GM23338 (cell line): ENCODE results near the gene TTC16. TPM values are rescaled to one million over a fixed set of nuclear protein-coding genes. Genes with fewer than 3 reads are reported as not detected.

Experiments used
- ATAC-seq: fragments of 200-7000 bp; cut with Tn5 transposase; 3 replicates; pipeline ENCODE4 v1.9.1; 2020
- DNase-seq: peaks from one replicate; pipeline ENCODE4 v3.0.0-alpha.2; 2015; ENCODE audit warnings: low spot score
- H2AFZ ChIP-seq: fragments of 200-600 bp; sonication (generic); 2 replicates; pipeline ENCODE4 v1.8.0; 2016; ENCODE audit warnings: antibody characterized with exemption, mild to moderate bottlenecking, moderate library complexity
- H3F3A ChIP-seq: fragments of 200-600 bp; sonication (generic); replicated peaks from 2 replicates; pipeline ENCODE4 v1.8.0; 2017; ENCODE audit warnings: antibody characterized with exemption, mixed run types, low read depth
- H3K27ac ChIP-seq: fragments of 200-600 bp; sonication (generic); 2 replicates; pipeline ENCODE4 v1.6.1; 2016; ENCODE audit warnings: low read depth
- H3K27me3 ChIP-seq: fragments of 200-600 bp; sonication (generic); 2 replicates; pipeline ENCODE4 v1.8.0; 2016; ENCODE audit warnings: mild to moderate bottlenecking, mixed run types, moderate library complexity; ENCODE audit not compliant: insufficient read depth
- H3K36me3 ChIP-seq: fragments of 200-600 bp; sonication (generic); 2 replicates; pipeline ENCODE4 v1.8.0; 2016; ENCODE audit warnings: mild to moderate bottlenecking; ENCODE audit not compliant: insufficient read depth
- H3K4me1 ChIP-seq: fragments of 200-600 bp; sonication (generic); 2 replicates; pipeline ENCODE4 v1.8.0; 2016; ENCODE audit warnings: mild to moderate bottlenecking, moderate library complexity; ENCODE audit not compliant: insufficient read depth
- H3K4me2 ChIP-seq: fragments of 200-600 bp; sonication (generic); 2 replicates; pipeline ENCODE4 v1.7.1; 2017; ENCODE audit warnings: mixed run types
- H3K4me3 ChIP-seq: fragments of 200-600 bp; sonication (generic); 2 replicates; pipeline ENCODE4 v1.6.1; 2016; ENCODE audit warnings: mixed run types
- H3K79me2 ChIP-seq: fragments of 200-600 bp; sonication (generic); replicated peaks from 2 replicates; pipeline ENCODE4 v1.8.0; 2017; ENCODE audit warnings: mild to moderate bottlenecking; ENCODE audit not compliant: insufficient read depth
- H3K9me2 ChIP-seq: fragments of 200-600 bp; sonication (generic); 2 replicates; pipeline ENCODE4 v1.8.0; 2017; ENCODE audit not compliant: insufficient read depth
- H4K20me1 ChIP-seq: fragments of 200-600 bp; sonication (generic); replicated peaks from 2 replicates; pipeline ENCODE4 v1.8.0; 2017; ENCODE audit warnings: mild to moderate bottlenecking; ENCODE audit not compliant: insufficient read depth
- H3K27ac Mint-ChIP-seq: 2 replicates; pipeline ENCODE4 v1.8.0; 2020; ENCODE audit warnings: inconsistent platforms, mild to moderate bottlenecking, moderate library complexity, mixed read lengths
- H3K27me3 Mint-ChIP-seq: 3 replicates; pipeline ENCODE4 v1.8.0; 2022; ENCODE audit warnings: low read depth, mild to moderate bottlenecking, moderate library complexity, mixed read lengths, inconsistent platforms; ENCODE audit not compliant: insufficient read depth, poor library complexity
- H3K36me3 Mint-ChIP-seq: 3 replicates; pipeline ENCODE4 v1.8.0; 2021; ENCODE audit warnings: low read depth, mild to moderate bottlenecking, inconsistent platforms, moderate library complexity, mixed read lengths
- H3K4me1 Mint-ChIP-seq: 3 replicates; pipeline ENCODE4 v1.8.0; 2020; ENCODE audit warnings: mild to moderate bottlenecking, inconsistent platforms, mixed read lengths
- H3K4me3 Mint-ChIP-seq: 3 replicates; pipeline ENCODE4 v1.8.0; 2021; ENCODE audit warnings: moderate library complexity, mild to moderate bottlenecking, inconsistent platforms, mixed read lengths
- H3K9me3 Mint-ChIP-seq: 3 replicates; pipeline ENCODE4 v1.8.0; 2020; ENCODE audit warnings: moderate library complexity, mild to moderate bottlenecking, inconsistent platforms, mixed read lengths
- CREB1 ChIP-seq: fragments of 250-450 bp; sonication (Bioruptor Pico); IDR thresholded peaks from 2 replicates; pipeline ENCODE4 v1.5.0; 2020; ENCODE audit warnings: low read depth, mild to moderate bottlenecking, moderate library complexity
- EZH2 ChIP-seq: fragments of 200-600 bp; sonication (generic); IDR thresholded peaks from one replicate; pipeline ENCODE4 v1.8.0; 2017; ENCODE audit warnings: antibody characterized with exemption, mild to moderate bottlenecking, low read depth; ENCODE audit not compliant: unreplicated experiment
- EZH2phosphoT487 ChIP-seq: fragments of 200-600 bp; sonication (generic); IDR thresholded peaks from one replicate; pipeline ENCODE4 v1.8.1; 2018; ENCODE audit warnings: antibody characterized with exemption; ENCODE audit not compliant: unreplicated experiment
- JUNB ChIP-seq: IDR thresholded peaks from one replicate; pipeline ENCODE4 v1.6.1; 2016; ENCODE audit warnings: antibody characterized with exemption; ENCODE audit not compliant: unreplicated experiment
- NANOG ChIP-seq: IDR thresholded peaks from 2 replicates; pipeline ENCODE4 v1.6.1; 2016; ENCODE audit warnings: antibody characterized with exemption, borderline replicate concordance
- POLR2AphosphoS5 ChIP-seq: IDR thresholded peaks from 2 replicates; pipeline ENCODE4 v1.6.1; 2016; ENCODE audit warnings: antibody characterized with exemption, low read depth
- STAT1 ChIP-seq: IDR thresholded peaks from one replicate; pipeline ENCODE4 v1.6.1; 2016; ENCODE audit warnings: antibody characterized with exemption; ENCODE audit not compliant: unreplicated experiment
- ZNF114 ChIP-seq: fragments of 250-450 bp; sonication (Bioruptor Pico); IDR thresholded peaks from 2 replicates; pipeline ENCODE4 v1.5.0; 2020; ENCODE audit warnings: mild to moderate bottlenecking, moderate library complexity
- ZNF331 ChIP-seq: fragments of 250-450 bp; sonication (Bioruptor Pico); IDR thresholded peaks from 2 replicates; pipeline ENCODE4 v1.5.0; 2020; ENCODE audit warnings: low read depth, mild to moderate bottlenecking, moderate library complexity
- polyA plus RNA-seq: library from polyadenylated mRNA; unstranded; fragments of >200 nt; fragmentation: Nextera tagmentation; extraction: Ambion mirVana; gene quantifications from 2 replicates; pipeline ENCODE4 v1.2.1, GENCODE V29; 2016
- total RNA-seq: library from RNA; depleted of rRNA; stranded (reverse); fragments of >200 nt; shearing (Covaris generic); gene quantifications from 2 replicates; pipeline ENCODE4 v1.2.3, GENCODE V29; 2014
- TF ChIP-seq, protein P1 (sequence below): IDR thresholded peaks from 2 replicates; pipeline ENCODE4 v1.6.1; 2016; ENCODE audit warnings: antibody characterized with exemption
- TF ChIP-seq, protein P2 (sequence below): fragments of 250-450 bp; sonication (Bioruptor Pico); IDR thresholded peaks from 2 replicates; pipeline ENCODE4 v1.5.0; 2020; ENCODE audit warnings: mild to moderate bottlenecking, moderate library complexity
- TF ChIP-seq, protein P3 (sequence below): IDR thresholded peaks from one replicate; pipeline ENCODE4 v1.6.1; 2018; ENCODE audit warnings: antibody characterized with exemption; ENCODE audit not compliant: unreplicated experiment
- TF ChIP-seq, protein P4 (sequence below), 2 experiments: fragments of 200-600 bp in 1 of 2; sonication (generic) in 1 of 2; conservative IDR thresholded peaks; 2 replicates each; pipeline versions ENCODE4 v1.5.1 to v1.6.1; 2016 to 2017; ENCODE audit warnings: antibody characterized with exemption in 2 of 2, low read depth in 2 of 2, mild to moderate bottlenecking in 2 of 2, moderate library complexity in 1 of 2

The TTC16 gene
- total and polyA plus RNA-seq, 2 experiments from 2014 or later: not detected

DNA sequence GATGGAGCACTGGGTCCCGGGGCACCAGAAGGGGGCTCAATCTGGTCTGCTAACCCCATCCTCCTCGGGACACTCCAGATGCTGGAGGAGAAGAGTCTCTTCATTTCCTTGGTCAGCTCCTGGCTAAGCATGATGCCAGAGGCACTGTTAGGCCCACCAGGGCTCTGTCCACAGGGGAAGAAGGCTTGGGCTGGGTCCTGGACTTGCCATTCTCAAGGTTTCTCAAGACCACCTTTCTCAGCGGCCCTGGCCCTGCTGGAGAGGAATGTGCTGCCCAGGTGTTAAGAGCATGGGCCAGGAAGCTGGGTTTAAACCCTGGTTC lies 54.7 kb downstream of the TTC16 start:
- Mint-ChIP-seq H3K4me1 (peaks cover 28% of the 10 kb centered on the region), H3K4me3 (peak overlapping the region; percentile 76), H3K9me3 (no peaks in the 10 kb centered on the region), H3K27ac (no peak overlapping the region), H3K27me3 (peaks cover 18% of the 10 kb centered on the region), H3K36me3 (no peaks in the 10 kb centered on the region; the same call in 2 of the 3 replicates)
- Histone ChIP-seq H3K9me2 (no peaks in the 10 kb centered on the region), H3K4me1 (peaks cover 14% of the 10 kb centered on the region), H3K36me3 (no peaks in the 10 kb centered on the region), H3K27ac (no peak overlapping the region; the same call in 1 of the 2 replicates), H3K27me3 (no peaks in the 10 kb centered on the region), H3K4me3 (peak overlapping the region; percentile 82), H3K4me2 (peak overlapping the region; percentile 85), H4K20me1 (no peaks in the 10 kb centered on the region), H3F3A (peaks cover 4% of the 10 kb centered on the region; the same call in 1 of the 2 replicates), H2AFZ (peak overlapping the region; percentile 94), H3K79me2 (no peaks in the 10 kb centered on the region)
- DNase-seq: no peak
- ATAC-seq: peak; percentile 5
- TF ChIP-seq EZH2phosphoT487 (no peak), NANOG (no peak), STAT1 (no peak), ZNF331 (CRISPR knock-in tag) (no peak), ZNF114 (CRISPR knock-in tag) (no peak), POLR2AphosphoS5 (no peak), CREB1 (no peak), EZH2 (no peak), JUNB (no peak)
- TF ChIP-seq, protein P1, sequence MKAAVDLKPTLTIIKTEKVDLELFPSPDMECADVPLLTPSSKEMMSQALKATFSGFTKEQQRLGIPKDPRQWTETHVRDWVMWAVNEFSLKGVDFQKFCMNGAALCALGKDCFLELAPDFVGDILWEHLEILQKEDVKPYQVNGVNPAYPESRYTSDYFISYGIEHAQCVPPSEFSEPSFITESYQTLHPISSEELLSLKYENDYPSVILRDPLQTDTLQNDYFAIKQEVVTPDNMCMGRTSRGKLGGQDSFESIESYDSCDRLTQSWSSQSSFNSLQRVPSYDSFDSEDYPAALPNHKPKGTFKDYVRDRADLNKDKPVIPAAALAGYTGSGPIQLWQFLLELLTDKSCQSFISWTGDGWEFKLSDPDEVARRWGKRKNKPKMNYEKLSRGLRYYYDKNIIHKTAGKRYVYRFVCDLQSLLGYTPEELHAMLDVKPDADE: no peak
- TF ChIP-seq, protein P2, sequence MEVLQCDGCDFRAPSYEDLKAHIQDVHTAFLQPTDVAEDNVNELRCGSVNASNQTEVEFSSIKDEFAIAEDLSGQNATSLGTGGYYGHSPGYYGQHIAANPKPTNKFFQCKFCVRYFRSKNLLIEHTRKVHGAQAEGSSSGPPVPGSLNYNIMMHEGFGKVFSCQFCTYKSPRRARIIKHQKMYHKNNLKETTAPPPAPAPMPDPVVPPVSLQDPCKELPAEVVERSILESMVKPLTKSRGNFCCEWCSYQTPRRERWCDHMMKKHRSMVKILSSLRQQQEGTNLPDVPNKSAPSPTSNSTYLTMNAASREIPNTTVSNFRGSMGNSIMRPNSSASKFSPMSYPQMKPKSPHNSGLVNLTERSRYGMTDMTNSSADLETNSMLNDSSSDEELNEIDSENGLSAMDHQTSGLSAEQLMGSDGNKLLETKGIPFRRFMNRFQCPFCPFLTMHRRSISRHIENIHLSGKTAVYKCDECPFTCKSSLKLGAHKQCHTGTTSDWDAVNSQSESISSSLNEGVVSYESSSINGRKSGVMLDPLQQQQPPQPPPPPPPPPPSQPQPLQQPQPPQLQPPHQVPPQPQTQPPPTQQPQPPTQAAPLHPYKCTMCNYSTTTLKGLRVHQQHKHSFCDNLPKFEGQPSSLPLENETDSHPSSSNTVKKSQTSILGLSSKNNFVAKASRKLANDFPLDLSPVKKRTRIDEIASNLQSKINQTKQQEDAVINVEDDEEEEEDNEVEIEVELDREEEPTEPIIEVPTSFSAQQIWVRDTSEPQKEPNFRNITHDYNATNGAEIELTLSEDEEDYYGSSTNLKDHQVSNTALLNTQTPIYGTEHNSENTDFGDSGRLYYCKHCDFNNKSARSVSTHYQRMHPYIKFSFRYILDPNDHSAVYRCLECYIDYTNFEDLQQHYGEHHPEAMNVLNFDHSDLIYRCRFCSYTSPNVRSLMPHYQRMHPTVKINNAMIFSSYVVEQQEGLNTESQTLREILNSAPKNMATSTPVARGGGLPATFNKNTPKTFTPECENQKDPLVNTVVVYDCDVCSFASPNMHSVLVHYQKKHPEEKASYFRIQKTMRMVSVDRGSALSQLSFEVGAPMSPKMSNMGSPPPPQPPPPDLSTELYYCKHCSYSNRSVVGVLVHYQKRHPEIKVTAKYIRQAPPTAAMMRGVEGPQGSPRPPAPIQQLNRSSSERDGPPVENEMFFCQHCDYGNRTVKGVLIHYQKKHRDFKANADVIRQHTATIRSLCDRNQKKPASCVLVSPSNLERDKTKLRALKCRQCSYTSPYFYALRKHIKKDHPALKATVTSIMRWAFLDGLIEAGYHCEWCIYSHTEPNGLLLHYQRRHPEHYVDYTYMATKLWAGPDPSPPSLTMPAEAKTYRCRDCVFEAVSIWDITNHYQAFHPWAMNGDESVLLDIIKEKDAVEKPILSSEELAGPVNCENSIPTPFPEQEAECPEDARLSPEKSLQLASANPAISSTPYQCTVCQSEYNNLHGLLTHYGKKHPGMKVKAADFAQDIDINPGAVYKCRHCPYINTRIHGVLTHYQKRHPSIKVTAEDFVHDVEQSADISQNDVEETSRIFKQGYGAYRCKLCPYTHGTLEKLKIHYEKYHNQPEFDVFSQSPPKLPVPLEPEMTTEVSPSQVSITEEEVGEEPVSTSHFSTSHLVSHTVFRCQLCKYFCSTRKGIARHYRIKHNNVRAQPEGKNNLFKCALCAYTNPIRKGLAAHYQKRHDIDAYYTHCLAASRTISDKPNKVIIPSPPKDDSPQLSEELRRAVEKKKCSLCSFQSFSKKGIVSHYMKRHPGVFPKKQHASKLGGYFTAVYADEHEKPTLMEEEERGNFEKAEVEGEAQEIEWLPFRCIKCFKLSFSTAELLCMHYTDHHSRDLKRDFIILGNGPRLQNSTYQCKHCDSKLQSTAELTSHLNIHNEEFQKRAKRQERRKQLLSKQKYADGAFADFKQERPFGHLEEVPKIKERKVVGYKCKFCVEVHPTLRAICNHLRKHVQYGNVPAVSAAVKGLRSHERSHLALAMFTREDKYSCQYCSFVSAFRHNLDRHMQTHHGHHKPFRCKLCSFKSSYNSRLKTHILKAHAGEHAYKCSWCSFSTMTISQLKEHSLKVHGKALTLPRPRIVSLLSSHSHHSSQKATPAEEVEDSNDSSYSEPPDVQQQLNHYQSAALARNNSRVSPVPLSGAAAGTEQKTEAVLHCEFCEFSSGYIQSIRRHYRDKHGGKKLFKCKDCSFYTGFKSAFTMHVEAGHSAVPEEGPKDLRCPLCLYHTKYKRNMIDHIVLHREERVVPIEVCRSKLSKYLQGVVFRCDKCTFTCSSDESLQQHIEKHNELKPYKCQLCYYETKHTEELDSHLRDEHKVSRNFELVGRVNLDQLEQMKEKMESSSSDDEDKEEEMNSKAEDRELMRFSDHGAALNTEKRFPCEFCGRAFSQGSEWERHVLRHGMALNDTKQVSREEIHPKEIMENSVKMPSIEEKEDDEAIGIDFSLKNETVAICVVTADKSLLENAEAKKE: no peak
- TF ChIP-seq, protein P3, sequence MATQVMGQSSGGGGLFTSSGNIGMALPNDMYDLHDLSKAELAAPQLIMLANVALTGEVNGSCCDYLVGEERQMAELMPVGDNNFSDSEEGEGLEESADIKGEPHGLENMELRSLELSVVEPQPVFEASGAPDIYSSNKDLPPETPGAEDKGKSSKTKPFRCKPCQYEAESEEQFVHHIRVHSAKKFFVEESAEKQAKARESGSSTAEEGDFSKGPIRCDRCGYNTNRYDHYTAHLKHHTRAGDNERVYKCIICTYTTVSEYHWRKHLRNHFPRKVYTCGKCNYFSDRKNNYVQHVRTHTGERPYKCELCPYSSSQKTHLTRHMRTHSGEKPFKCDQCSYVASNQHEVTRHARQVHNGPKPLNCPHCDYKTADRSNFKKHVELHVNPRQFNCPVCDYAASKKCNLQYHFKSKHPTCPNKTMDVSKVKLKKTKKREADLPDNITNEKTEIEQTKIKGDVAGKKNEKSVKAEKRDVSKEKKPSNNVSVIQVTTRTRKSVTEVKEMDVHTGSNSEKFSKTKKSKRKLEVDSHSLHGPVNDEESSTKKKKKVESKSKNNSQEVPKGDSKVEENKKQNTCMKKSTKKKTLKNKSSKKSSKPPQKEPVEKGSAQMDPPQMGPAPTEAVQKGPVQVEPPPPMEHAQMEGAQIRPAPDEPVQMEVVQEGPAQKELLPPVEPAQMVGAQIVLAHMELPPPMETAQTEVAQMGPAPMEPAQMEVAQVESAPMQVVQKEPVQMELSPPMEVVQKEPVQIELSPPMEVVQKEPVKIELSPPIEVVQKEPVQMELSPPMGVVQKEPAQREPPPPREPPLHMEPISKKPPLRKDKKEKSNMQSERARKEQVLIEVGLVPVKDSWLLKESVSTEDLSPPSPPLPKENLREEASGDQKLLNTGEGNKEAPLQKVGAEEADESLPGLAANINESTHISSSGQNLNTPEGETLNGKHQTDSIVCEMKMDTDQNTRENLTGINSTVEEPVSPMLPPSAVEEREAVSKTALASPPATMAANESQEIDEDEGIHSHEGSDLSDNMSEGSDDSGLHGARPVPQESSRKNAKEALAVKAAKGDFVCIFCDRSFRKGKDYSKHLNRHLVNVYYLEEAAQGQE: no peak
- TF ChIP-seq, protein P4, sequence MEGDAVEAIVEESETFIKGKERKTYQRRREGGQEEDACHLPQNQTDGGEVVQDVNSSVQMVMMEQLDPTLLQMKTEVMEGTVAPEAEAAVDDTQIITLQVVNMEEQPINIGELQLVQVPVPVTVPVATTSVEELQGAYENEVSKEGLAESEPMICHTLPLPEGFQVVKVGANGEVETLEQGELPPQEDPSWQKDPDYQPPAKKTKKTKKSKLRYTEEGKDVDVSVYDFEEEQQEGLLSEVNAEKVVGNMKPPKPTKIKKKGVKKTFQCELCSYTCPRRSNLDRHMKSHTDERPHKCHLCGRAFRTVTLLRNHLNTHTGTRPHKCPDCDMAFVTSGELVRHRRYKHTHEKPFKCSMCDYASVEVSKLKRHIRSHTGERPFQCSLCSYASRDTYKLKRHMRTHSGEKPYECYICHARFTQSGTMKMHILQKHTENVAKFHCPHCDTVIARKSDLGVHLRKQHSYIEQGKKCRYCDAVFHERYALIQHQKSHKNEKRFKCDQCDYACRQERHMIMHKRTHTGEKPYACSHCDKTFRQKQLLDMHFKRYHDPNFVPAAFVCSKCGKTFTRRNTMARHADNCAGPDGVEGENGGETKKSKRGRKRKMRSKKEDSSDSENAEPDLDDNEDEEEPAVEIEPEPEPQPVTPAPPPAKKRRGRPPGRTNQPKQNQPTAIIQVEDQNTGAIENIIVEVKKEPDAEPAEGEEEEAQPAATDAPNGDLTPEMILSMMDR (conservative IDR thresholded peaks at IDR 0.05; ENCODE audit: low read depth in 2 of 2): no peak
